GM12878 (cell line): ENCODE data around the gene MRPL1. TPM values are rescaled to one million over a fixed set of nuclear protein-coding genes. Genes with fewer than 3 reads are reported as not detected.

Source experiments
- ATAC-seq: fragments of 200-7000 bp; cut with Tn5 transposase; 3 replicates; pipeline ENCODE4 v1.9.1; 2020; ENCODE audit warnings: mild to moderate bottlenecking, moderate library complexity
- BruUV-seq: library from RNA; stranded (reverse); fragments of 400-500 nt; replicated peaks from 2 replicates; lab custom pipeline; 2021; lab: Mats Ljungman, UMichigan
- CTCF ChIA-PET: fragments of 300-600 bp; sonication (Branson Sonifier 250); formaldehyde crosslinking; extraction: SDS; loops from one replicate; lab custom pipeline; 2021; ENCODE audit warnings: inconsistent platforms; lab: Yijun Ruan, JAX
- POLR2A ChIA-PET: fragments of 350-600 bp; formaldehyde crosslinking; extraction: SDS; loops from one replicate; lab custom pipeline; 2021; ENCODE audit warnings: inconsistent platforms; lab: Charles Lee
- RAD21 ChIA-PET: fragments of 300-600 bp; sonication (Branson Sonifier 250); formaldehyde crosslinking; loops from one replicate; lab custom pipeline; 2023; ENCODE audit warnings: antibody characterized with exemption; ENCODE audit not compliant: unreplicated experiment; lab: Charles Lee
- SMC1A ChIA-PET: fragments of 300-600 bp; sonication (Branson Sonifier 250); formaldehyde crosslinking; loops from one replicate; lab custom pipeline; 2023; ENCODE audit not compliant: unreplicated experiment, uncharacterized antibody; lab: Charles Lee
- DNase-seq: peaks from one replicate; pipeline ENCODE4 v3.0.0-alpha.2; 2011; ENCODE audit warnings: low read depth, low spot score
- FAIRE-seq: peaks from 3 replicates; lab custom pipeline; 2011; peaks lifted over from hg19 to GRCh38; lab: Jason Lieb, UNC
- H2AFZ ChIP-seq: 2 replicates; pipeline ENCODE4 v1.6.0; 2011; ENCODE audit warnings: low read depth, low read length, control low read depth; ENCODE audit not compliant: control insufficient read depth
- H3K27ac ChIP-seq: 2 replicates; pipeline ENCODE4 v1.5.1; 2011; ENCODE audit warnings: control low read depth; ENCODE audit not compliant: control insufficient read depth, insufficient read depth
- H3K27me3 ChIP-seq, 2 experiments: replicated peaks in 1 of 2; 2 replicates each; pipeline versions ENCODE4 v1.6.0 to v1.6.1; 2011; ENCODE audit warnings: low read length in 1 of 2; ENCODE audit not compliant: control insufficient read depth in 2 of 2, insufficient read depth in 2 of 2
- H3K36me3 ChIP-seq, 2 experiments: 2 replicates each; pipeline ENCODE4 v1.5.1; 2011; ENCODE audit warnings: low read length in 1 of 2; ENCODE audit not compliant: control insufficient read depth in 2 of 2, insufficient read depth in 2 of 2
- H3K4me1 ChIP-seq: 2 replicates; pipeline ENCODE4 v1.6.1; 2011; ENCODE audit warnings: mild to moderate bottlenecking, low read length, moderate library complexity, mixed read lengths; ENCODE audit not compliant: control insufficient read depth, insufficient read depth
- H3K4me2 ChIP-seq: 2 replicates; pipeline ENCODE4 v1.6.0; 2011; ENCODE audit warnings: control low read depth; ENCODE audit not compliant: control insufficient read depth, insufficient read depth
- H3K4me3 ChIP-seq: fragments of 200-600 bp; sonication (generic); 2 replicates; pipeline ENCODE4 v1.5.1; 2016
- H3K79me2 ChIP-seq: 2 replicates; pipeline ENCODE4 v1.6.0; 2011; ENCODE audit warnings: low read length; ENCODE audit not compliant: control insufficient read depth, insufficient read depth
- H3K9ac ChIP-seq: 2 replicates; pipeline ENCODE4 v1.8.0; 2011; ENCODE audit warnings: low read length, control low read depth, mixed read lengths; ENCODE audit not compliant: control insufficient read depth, insufficient read depth
- H3K9me3 ChIP-seq: replicated peaks from 3 replicates; pipeline ENCODE4 v1.5.1; 2011; ENCODE audit warnings: mild to moderate bottlenecking, low read length; ENCODE audit not compliant: control insufficient read depth, insufficient read depth
- H4K20me1 ChIP-seq: 2 replicates; pipeline ENCODE4 v1.6.0; 2011; ENCODE audit not compliant: control insufficient read depth, insufficient read depth
- CHD1 ChIP-seq: IDR thresholded peaks from 2 replicates; pipeline ENCODE4 v1.6.1; 2012; ENCODE audit warnings: low read depth, low read length, improper control_type of control experiment
- ETV6 ChIP-seq, 2 experiments: fragments of 450-650 bp in 1 of 2; IDR thresholded peaks in 1 of 2; conservative IDR thresholded peaks in 1 of 2; 2 replicates each; pipeline ENCODE4 v1.6.1; 2014; ENCODE audit warnings: antibody characterized with exemption in 1 of 2, borderline replicate concordance in 1 of 2, low read depth in 1 of 2, mild to moderate bottlenecking in 1 of 2, moderate library complexity in 1 of 2
- FOXK2 ChIP-seq: fragments of 450-650 bp; IDR thresholded peaks from 2 replicates; pipeline ENCODE4 v1.6.1; 2017; ENCODE audit warnings: mild to moderate bottlenecking, moderate library complexity
- HDAC2 ChIP-seq: fragments of 200-600 bp; sonication (generic); IDR thresholded peaks from 2 replicates; pipeline ENCODE4 v1.6.1; 2017
- IKZF1 ChIP-seq: fragments of 450-650 bp; conservative IDR thresholded peaks from 2 replicates; pipeline ENCODE4 v1.6.1; 2017; ENCODE audit warnings: antibody characterized with exemption, mild to moderate bottlenecking
- STAT3 ChIP-seq: IDR thresholded peaks from 2 replicates; pipeline ENCODE4 v1.6.1; 2011; ENCODE audit warnings: low read depth, low read length, improper control_type of control experiment
- WGBS: methylation state at CpG from one replicate; pipeline ENCODE4 v1.1.6; 2016; ENCODE audit warnings: low lambda C conversion rate; ENCODE audit not compliant: insufficient replicate concordance, insufficient coverage; ENCODE audit errors: missing lambda C conversion rate; 5-methylcytosine and 5-hydroxymethylcytosine counted together
- in situ Hi-C: fragments of 300-500 bp; cut with MboI; formaldehyde crosslinking; loops from 9 replicates; pipeline ENCODE4 v1.14.3; 2018; ENCODE audit warnings: mixed read lengths
- intact Hi-C: fragments of 100-400 bp; cut with micrococcal nuclease; formaldehyde crosslinking; loops from one replicate; pipeline ENCODE4 v1.14.2; 2022; ENCODE audit not compliant: unreplicated experiment
- polyA plus RNA-seq, 11 experiments: library from polyadenylated mRNA; depleted of rRNA in 4 of 11; unstranded in 6 of 11; stranded (reverse) in 5 of 11; fragments of >200 nt; fragmentation: Nextera tagmentation in 4 of 11; fragmentation: Illumina TruSeq in 1 of 11; extraction: Ambion mirVana in 4 of 11; extraction: Trizol in 1 of 11; gene quantifications; 1 replicate in 1 of 11; 2 replicates in 10 of 11; pipeline versions ENCODE4 v1.2.1 to v1.2.3, GENCODE V29; 2011 to 2016; ENCODE audit warnings: inconsistent platforms in 2 of 11, missing spikeins in 2 of 11, low read depth in 1 of 11
- total RNA-seq, 4 experiments: library from RNA; depleted of rRNA in 3 of 4; stranded (reverse); fragments of >200 nt in 3 of 4; fragmentation: Illumina TruSeq in 1 of 4; extraction: Trizol in 1 of 4; gene quantifications; 2 replicates each; pipeline versions ENCODE4 v1.2.1 to v1.2.3, GENCODE V29; 2013 to 2021
- TF ChIP-seq, protein P1 (sequence below): fragments of 450-650 bp; IDR thresholded peaks from 2 replicates; pipeline ENCODE4 v1.6.1; 2016; ENCODE audit warnings: mild to moderate bottlenecking

The MRPL1 gene
- total and polyA plus RNA-seq, 10 of the 15 experiments (the other 5 are each of a cell fraction or from before 2014, with no cell fraction given) = 20.2 to 35.7 (median 28.2) TPM

DNA sequence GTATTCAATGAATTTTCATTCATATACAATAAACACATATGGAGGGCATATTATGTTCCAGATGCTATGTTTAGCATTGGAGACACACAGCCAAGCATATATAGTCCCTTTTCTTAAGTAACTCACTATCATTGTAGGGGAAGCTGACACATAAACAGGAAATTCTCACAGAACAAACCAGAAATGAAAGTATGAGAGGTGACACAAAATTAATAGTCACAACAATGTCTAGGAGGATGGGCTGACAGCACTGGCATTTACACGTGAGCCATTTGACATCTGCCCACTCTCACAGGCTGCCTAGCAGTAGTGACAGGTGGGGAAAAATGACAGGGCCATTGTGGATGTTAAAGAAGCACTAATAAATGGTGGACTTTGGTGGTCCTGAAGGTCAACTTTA lies 40.9 kb upstream of the MRPL1 start (continued):
- TF ChIP-seq, protein P1, sequence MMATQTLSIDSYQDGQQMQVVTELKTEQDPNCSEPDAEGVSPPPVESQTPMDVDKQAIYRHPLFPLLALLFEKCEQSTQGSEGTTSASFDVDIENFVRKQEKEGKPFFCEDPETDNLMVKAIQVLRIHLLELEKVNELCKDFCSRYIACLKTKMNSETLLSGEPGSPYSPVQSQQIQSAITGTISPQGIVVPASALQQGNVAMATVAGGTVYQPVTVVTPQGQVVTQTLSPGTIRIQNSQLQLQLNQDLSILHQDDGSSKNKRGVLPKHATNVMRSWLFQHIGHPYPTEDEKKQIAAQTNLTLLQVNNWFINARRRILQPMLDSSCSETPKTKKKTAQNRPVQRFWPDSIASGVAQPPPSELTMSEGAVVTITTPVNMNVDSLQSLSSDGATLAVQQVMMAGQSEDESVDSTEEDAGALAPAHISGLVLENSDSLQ = no peak
- TF ChIP-seq STAT3 (no peak), IKZF1 (no peak)

DNA sequence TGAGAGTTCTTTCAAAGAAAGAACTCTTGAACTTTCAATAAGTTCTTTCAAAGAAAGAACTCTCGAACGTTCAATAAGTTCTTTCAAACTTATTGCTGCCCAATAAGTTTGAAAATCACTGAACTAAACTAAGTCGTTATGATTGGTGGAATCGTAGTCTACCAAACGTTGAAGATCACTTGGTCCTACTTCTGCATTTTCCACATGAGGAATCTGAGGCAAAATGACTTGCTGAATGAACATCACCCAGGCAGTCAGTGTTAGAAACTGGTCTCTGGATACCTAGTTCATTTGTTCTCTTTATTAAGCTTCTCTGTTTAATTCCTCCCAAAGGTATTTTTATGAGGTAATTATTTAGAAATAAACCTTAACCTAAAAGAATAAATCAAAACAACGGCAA lies 36.4 kb upstream of the MRPL1 start:
- Histone ChIP-seq H4K20me1 (no peaks in the 10 kb centered on the region), H3K27ac (no peak overlapping the region), H3K9me3 (no peaks in the 10 kb centered on the region), H3K4me3 (no peak overlapping the region), H3K4me1 (peaks cover 2% of the 10 kb centered on the region; the same call in 1 of the 2 replicates), H3K27me3 (no peaks in the 10 kb centered on the region; a peak in 1 of 4 replicates), H3K9ac (no peak overlapping the region), H3K36me3 (no peaks in the 10 kb centered on the region), H3K79me2 (no peaks in the 10 kb centered on the region), H3K4me2 (no peak overlapping the region), H2AFZ (no peak overlapping the region)
- no TSS peak for BruUV-seq
- 22% methylated on average over 6 of the region's 6 CpGs for WGBS
- SMC1A ChIA-PET = interaction anchor here (1.1 kb wide), 1 partner anchor 33 kb away, joined by 3 read pairs; no protein-coding TSS in a partner anchor
- CTCF ChIA-PET = no interaction called here
- in situ Hi-C loops = no loop called here
- DNase-seq (no peak), FAIRE-seq (no peak), ATAC-seq (no peak)
- POLR2A ChIA-PET = no interaction called here
- intact Hi-C loops = no loop called here
- RAD21 ChIA-PET = no interaction called here
- TF ChIP-seq ETV6 (conservative IDR thresholded peaks at IDR 0.05 in 1 of 2, IDR thresholded peaks at IDR 0.05 in 1 of 2; ENCODE audit: borderline replicate concordance in 1 of 2, low read depth in 1 of 2) (no peak), CHD1 (no peak), FOXK2 (no peak), HDAC2 (no peak)
